Colonic mucosa (tissue), 4 donors: Measurements from ENCODE around the gene ABCC8. TPM values are rescaled to one million over a fixed set of nuclear protein-coding genes. Genes with fewer than 3 reads are reported as not detected.

Experiments used
- DNase-seq: peaks from one replicate; pipeline ENCODE4 v3.0.0-alpha.2; 2020
- H3K27ac ChIP-seq: fragments of 200-600 bp; one replicate; pipeline ENCODE4 v1.8.0; 2021
- H3K27me3 ChIP-seq: fragments of 200-600 bp; one replicate; pipeline ENCODE4 v1.8.0; 2021
- H3K36me3 ChIP-seq: fragments of 200-600 bp; one replicate; pipeline ENCODE4 v1.8.0; 2021
- H3K4me1 ChIP-seq: fragments of 200-600 bp; one replicate; pipeline ENCODE4 v1.8.0; 2021; ENCODE audit warnings: mild to moderate bottlenecking
- H3K4me3 ChIP-seq: fragments of 200-600 bp; one replicate; pipeline ENCODE4 v1.8.0; 2021
- H3K9ac ChIP-seq, 2 donors: one replicate each; pipeline ENCODE4 v1.7.0; 2013; ENCODE audit warnings: control low read depth in 2 of 2, low read depth in 2 of 2, low read length in 2 of 2
- H3K9me3 ChIP-seq: fragments of 200-600 bp; one replicate; pipeline ENCODE4 v1.8.0; 2021
- CTCF ChIP-seq: fragments of 200-600 bp; IDR thresholded peaks from one replicate; pipeline ENCODE4 v1.8.0; 2022; ENCODE audit warnings: antibody characterized with exemption, mild to moderate bottlenecking
- intact Hi-C: fragments of 100-400 bp; cut with DNase I; formaldehyde crosslinking; loops from one replicate; pipeline ENCODE4 v1.14.1; 2022
- total RNA-seq, 2 donors: library from RNA; stranded (reverse); fragmentation: NEBNext Ultra II Directional in 1 of 2; extraction: Animal tissue kit (Norgen Biotek cat#: 25700) in 1 of 2; gene quantifications; one replicate each; pipeline ENCODE4 v1.2.1, GENCODE V29; 2021
- donor health status: healthy.
- donor health status: DM: no; HTN: no; CAD: no.
- donor health status: DM: no; HTN: no; CAD: no.

ABCC8 gene
- total RNA-seq, 2 donors from 2014 or later = 2.1 to 4.7 TPM

GRCh38 chr11:17343257-17343656 is 133.4 kb downstream of the ABCC8 start:
- no peak overlapping the region for H3K27ac ChIP-seq
- no peaks in the 10 kb centered on the region for H3K27me3 ChIP-seq
- intact Hi-C loops = no loop called here
- H3K4me3 ChIP-seq = no peak overlapping the region
- H3K36me3 ChIP-seq = no peaks in the 10 kb centered on the region
- no peak for DNase-seq
- H3K4me1 ChIP-seq = no peaks in the 10 kb centered on the region
- no peak for TF ChIP-seq CTCF
- H3K9ac ChIP-seq = no peak overlapping the region
- no peaks in the 10 kb centered on the region for H3K9me3 ChIP-seq

Other genes starting within 250 kb of the ABCC8 start
- gene NUCB2, start 200.1 kb downstream of the ABCC8 start, total RNA-seq = 100 to 1,000 TPM in 1 of 2 donors, 10 to 100 TPM in 1; 60.9 to 111 TPM
- gene NCR3LG1, start 125.0 kb downstream of the ABCC8 start, total RNA-seq = 10 to 100 TPM in 1 of 2 donors, 1 to 10 TPM in 1; 9.3 to 11.3 TPM
- 1 to 10 TPM; 1.4 to 2.9 TPM for gene KCNJ11, start 88.2 kb downstream of the ABCC8 start, total RNA-seq
- gene USH1C, start 67.6 kb upstream of the ABCC8 start, total RNA-seq = 100 to 1,000 TPM; 143 to 161 TPM
- gene OTOG, start 70.4 kb upstream of the ABCC8 start, total RNA-seq = not detected
- not detected for gene MYOD1, start 242.7 kb upstream of the ABCC8 start, total RNA-seq